Measurements from ENCODE around the gene MOB3B. TPM values are rescaled to one million over a fixed set of nuclear protein-coding genes. Genes with fewer than 3 reads are reported as not detected.

The MOB3B gene
- total RNA-seq, 1 experiment from 2014 or later, result 2.6 TPM

- DNase-seq (no peak), ATAC-seq (no peak)
- TF ChIP-seq CTCF (conservative IDR thresholded peaks at IDR 0.05; ENCODE audit: low read depth, low read length), result no peak
- TF ChIP-seq EZH2 (IDR thresholded peaks at IDR 0.05; ENCODE audit: low read length, unreplicated experiment), result no peak
- no peak for TF ChIP-seq EZH2phosphoT487 (IDR thresholded peaks at IDR 0.05; ENCODE audit: borderline replicate concordance, low read length)
- H3K79me2 ChIP-seq (ENCODE audit: low read length), result no peaks in the 10 kb centered on the region
- H3K36me3 ChIP-seq (ENCODE audit: low read depth, low read length), result no peaks in the 10 kb centered on the region
- BruUV-seq (replicated peaks), result no TSS peak
- H3K9ac ChIP-seq (ENCODE audit: low read length), result no peak overlapping the region
- no peak overlapping the region for H3K27ac ChIP-seq (ENCODE audit: low read length)
- H4K20me1 ChIP-seq (ENCODE audit: low read length), result no peaks in the 10 kb centered on the region
- intact Hi-C loops (cut with micrococcal nuclease), result no loop called here
- ChIA-PET CTCF (no interaction called here), POLR2A (ENCODE audit: unreplicated experiment) (interaction anchor here (0.6 kb wide), 1 partner anchor 120 kb away, joined by 10 read pairs; no protein-coding TSS in a partner anchor)
- H3K27me3 ChIP-seq (ENCODE audit: low read length), result no peaks in the 10 kb centered on the region
- no peaks in the 10 kb centered on the region for H3F3A ChIP-seq (ENCODE audit: low read length, unreplicated experiment)
- H3K9me2 ChIP-seq (replicated peaks; ENCODE audit: low read length), result no peaks in the 10 kb centered on the region
- H3K9me3 ChIP-seq (ENCODE audit: low read length), result no peaks in the 10 kb centered on the region
- no peaks in the 10 kb centered on the region for H3K4me1 ChIP-seq (ENCODE audit: insufficient read depth, low read length)
- H2AFZ ChIP-seq (ENCODE audit: low read length), result no peak overlapping the region
- no peak overlapping the region for H3K4me2 ChIP-seq (ENCODE audit: low read length)
- H3K4me3 ChIP-seq (ENCODE audit: low read length), result no peak overlapping the region
Observed at GRCh38 chr9:27362447-27363210, 167.0 kb downstream of the MOB3B start.

GRCh38 chr9:27361492-27361891, 168.1 kb downstream of the MOB3B start:
- H3K9me3 ChIP-seq (ENCODE audit: low read length), result no peaks in the 10 kb centered on the region
- ChIA-PET POLR2A (ENCODE audit: unreplicated experiment) (no interaction called here), CTCF (no interaction called here)
- no peaks in the 10 kb centered on the region for H3K27me3 ChIP-seq (ENCODE audit: low read length)
- H3K4me2 ChIP-seq (ENCODE audit: low read length), result no peak overlapping the region
- H3K4me1 ChIP-seq (ENCODE audit: insufficient read depth, low read length), result no peaks in the 10 kb centered on the region
- no peak overlapping the region for H3K4me3 ChIP-seq (ENCODE audit: low read length)
- no peak overlapping the region for H2AFZ ChIP-seq (ENCODE audit: low read length)
- no peak for ATAC-seq
- H3K27ac ChIP-seq (ENCODE audit: low read length), result no peak overlapping the region
- no peaks in the 10 kb centered on the region for H3F3A ChIP-seq (ENCODE audit: low read length, unreplicated experiment)
- TF ChIP-seq CTCF (conservative IDR thresholded peaks at IDR 0.05; ENCODE audit: low read depth, low read length) (no peak), EZH2 (IDR thresholded peaks at IDR 0.05; ENCODE audit: low read length, unreplicated experiment) (no peak), EZH2phosphoT487 (IDR thresholded peaks at IDR 0.05; ENCODE audit: borderline replicate concordance, low read length) (no peak)
- H3K9me2 ChIP-seq (replicated peaks; ENCODE audit: low read length), result no peaks in the 10 kb centered on the region
- H3K79me2 ChIP-seq (ENCODE audit: low read length), result no peaks in the 10 kb centered on the region
- no TSS peak for BruUV-seq (replicated peaks)
- no peak for DNase-seq
- no peaks in the 10 kb centered on the region for H4K20me1 ChIP-seq (ENCODE audit: low read length)
- H3K9ac ChIP-seq (ENCODE audit: low read length), result no peak overlapping the region
- intact Hi-C loops (cut with micrococcal nuclease), result no loop called here
- no peaks in the 10 kb centered on the region for H3K36me3 ChIP-seq (ENCODE audit: low read depth, low read length)

GRCh38 chr9:27359763-27360162, 169.9 kb downstream of the MOB3B start:
- Histone ChIP-seq H3K27ac (ENCODE audit: low read length) (no peak overlapping the region), H3F3A (ENCODE audit: low read length, unreplicated experiment) (no peaks in the 10 kb centered on the region), H3K4me1 (ENCODE audit: insufficient read depth, low read length) (no peaks in the 10 kb centered on the region), H3K79me2 (ENCODE audit: low read length) (no peaks in the 10 kb centered on the region), H3K9me3 (ENCODE audit: low read length) (no peaks in the 10 kb centered on the region), H3K4me3 (ENCODE audit: low read length) (no peak overlapping the region), H3K9ac (ENCODE audit: low read length) (no peak overlapping the region), H3K36me3 (ENCODE audit: low read depth, low read length) (no peaks in the 10 kb centered on the region), H2AFZ (ENCODE audit: low read length) (no peak overlapping the region), H4K20me1 (ENCODE audit: low read length) (no peaks in the 10 kb centered on the region), H3K27me3 (ENCODE audit: low read length) (no peaks in the 10 kb centered on the region), H3K4me2 (ENCODE audit: low read length) (no peak overlapping the region), H3K9me2 (replicated peaks; ENCODE audit: low read length) (no peaks in the 10 kb centered on the region)
- TF ChIP-seq EZH2 (IDR thresholded peaks at IDR 0.05; ENCODE audit: low read length, unreplicated experiment) (no peak), CTCF (conservative IDR thresholded peaks at IDR 0.05; ENCODE audit: low read depth, low read length) (no peak), EZH2phosphoT487 (IDR thresholded peaks at IDR 0.05; ENCODE audit: borderline replicate concordance, low read length) (no peak)
- ChIA-PET CTCF (no interaction called here), POLR2A (ENCODE audit: unreplicated experiment) (no interaction called here)
- intact Hi-C loops (cut with micrococcal nuclease), result no loop called here
- DNase-seq, result no peak
- no peak for ATAC-seq
- BruUV-seq (replicated peaks), result no TSS peak

All from PC-3 (cell line).